ENCODE results near the gene MMEL1. TPM values are rescaled to one million over a fixed set of nuclear protein-coding genes. Genes with fewer than 3 reads are reported as not detected.

MMEL1 gene
- total and polyA plus RNA-seq, 2 donors from 2014 or later, result 4.0 to 8.5 TPM

DNA sequence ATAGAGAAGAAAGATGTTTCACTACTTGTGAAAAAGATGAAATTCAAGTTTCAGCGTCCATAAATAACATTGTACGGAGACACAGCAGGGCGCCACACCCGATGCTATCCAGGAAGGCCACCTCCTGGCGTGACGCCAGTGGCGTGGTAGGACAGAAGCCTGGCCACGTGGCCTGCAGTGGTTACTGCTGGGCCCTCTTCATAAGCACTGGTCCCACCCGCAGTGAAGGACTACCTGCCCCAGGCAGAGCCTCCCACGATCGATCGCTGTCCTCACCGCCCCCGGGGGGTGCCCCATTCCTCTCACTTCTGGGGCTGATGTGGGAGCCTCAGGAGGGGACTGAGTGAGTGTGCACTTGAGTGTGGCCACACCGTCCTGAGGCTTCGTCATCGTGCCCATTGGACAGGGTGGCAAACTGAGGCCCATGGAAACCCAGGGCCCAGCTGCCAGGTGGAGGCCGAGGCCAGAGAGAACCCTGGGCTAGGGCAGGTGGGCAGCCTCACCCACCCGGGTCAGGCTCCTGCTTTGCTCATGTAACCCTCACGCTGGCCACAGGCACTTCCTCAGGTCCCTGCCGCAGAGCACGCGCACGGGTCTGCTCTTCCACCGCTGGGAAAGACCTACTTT, 91.1 kb downstream of the MMEL1 start:
- Histone ChIP-seq H3K27me3 (ENCODE audit: control insufficient read depth, insufficient read depth, low read length) (no peaks in the 10 kb centered on the region), H3K9me3 (ENCODE audit: control insufficient read depth in 2 of 3, insufficient read depth in 1 of 3, low read length in 3 of 3) (no peaks in the 10 kb centered on the region), H3K9ac (ENCODE audit: low read length in 3 of 3) (no peak overlapping the region), H3K36me3 (ENCODE audit: control insufficient read depth in 2 of 3, insufficient read depth in 3 of 3, low read length in 3 of 3) (no peaks in the 10 kb centered on the region), H3K27ac (ENCODE audit: low read depth in 2 of 2, low read length in 2 of 2) (no peak overlapping the region), H3K4me1 (ENCODE audit: control insufficient read depth in 2 of 3, insufficient read depth in 2 of 3, low read depth in 1 of 3, low read length in 3 of 3) (peaks cover 0 to 17% (median 0%) of the 10 kb centered on the region in 3 donors), H3K4me3 (ENCODE audit: low read length in 3 of 3) (no peak overlapping the region)
- intact Hi-C loops (cut with DNase I), result loop anchor here (10.0 kb wide), 1 partner anchor 127 kb away; the partner anchor contains the start of gene PEX10
- TF ChIP-seq, protein P1, sequence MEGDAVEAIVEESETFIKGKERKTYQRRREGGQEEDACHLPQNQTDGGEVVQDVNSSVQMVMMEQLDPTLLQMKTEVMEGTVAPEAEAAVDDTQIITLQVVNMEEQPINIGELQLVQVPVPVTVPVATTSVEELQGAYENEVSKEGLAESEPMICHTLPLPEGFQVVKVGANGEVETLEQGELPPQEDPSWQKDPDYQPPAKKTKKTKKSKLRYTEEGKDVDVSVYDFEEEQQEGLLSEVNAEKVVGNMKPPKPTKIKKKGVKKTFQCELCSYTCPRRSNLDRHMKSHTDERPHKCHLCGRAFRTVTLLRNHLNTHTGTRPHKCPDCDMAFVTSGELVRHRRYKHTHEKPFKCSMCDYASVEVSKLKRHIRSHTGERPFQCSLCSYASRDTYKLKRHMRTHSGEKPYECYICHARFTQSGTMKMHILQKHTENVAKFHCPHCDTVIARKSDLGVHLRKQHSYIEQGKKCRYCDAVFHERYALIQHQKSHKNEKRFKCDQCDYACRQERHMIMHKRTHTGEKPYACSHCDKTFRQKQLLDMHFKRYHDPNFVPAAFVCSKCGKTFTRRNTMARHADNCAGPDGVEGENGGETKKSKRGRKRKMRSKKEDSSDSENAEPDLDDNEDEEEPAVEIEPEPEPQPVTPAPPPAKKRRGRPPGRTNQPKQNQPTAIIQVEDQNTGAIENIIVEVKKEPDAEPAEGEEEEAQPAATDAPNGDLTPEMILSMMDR (IDR thresholded peaks at IDR 0.05; ENCODE audit: borderline replicate concordance, extremely low read depth, insufficient read depth), result no peak
- no peak for FAIRE-seq
- no peak for DNase-seq

DNA sequence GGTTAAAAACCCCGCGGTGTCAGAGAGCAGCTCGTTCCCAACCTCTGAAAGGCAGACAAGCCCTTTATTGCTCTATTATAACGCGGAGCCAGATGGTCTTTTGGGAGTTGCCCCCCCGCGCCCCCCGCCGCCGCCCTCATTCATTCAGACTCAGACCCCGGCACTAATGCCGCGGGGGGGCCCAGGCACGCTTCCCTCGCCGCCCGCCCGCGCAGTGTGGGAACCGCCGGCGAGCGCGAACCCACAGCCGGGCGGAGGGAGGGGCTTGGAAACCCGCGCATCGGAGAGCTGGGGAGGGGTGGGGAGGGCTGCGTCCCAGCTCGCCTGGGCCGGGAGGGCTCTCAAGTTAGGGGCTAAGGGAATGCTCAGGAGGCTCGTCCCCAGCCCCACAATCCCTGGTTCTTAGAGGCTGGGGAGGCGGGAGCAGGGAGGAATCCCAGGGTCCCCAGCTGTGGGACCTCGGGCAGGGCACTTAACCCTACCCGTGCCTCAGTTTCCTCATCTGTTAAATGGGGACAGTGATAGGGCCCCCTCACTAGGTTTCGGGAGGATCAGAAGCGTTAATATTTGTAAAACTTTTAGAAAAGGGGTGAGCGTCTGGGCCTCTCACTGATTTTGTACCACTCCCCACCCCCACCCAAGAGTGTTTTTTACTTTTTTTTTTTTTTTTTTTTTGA, 91.9 kb downstream of the MMEL1 start:
- Histone ChIP-seq H3K9ac (ENCODE audit: low read length in 3 of 3) (no peak overlapping the region), H3K36me3 (ENCODE audit: control insufficient read depth in 2 of 3, insufficient read depth in 3 of 3, low read length in 3 of 3) (no peaks in the 10 kb centered on the region), H3K4me3 (ENCODE audit: low read length in 3 of 3) (no peak overlapping the region), H3K4me1 (ENCODE audit: control insufficient read depth in 2 of 3, insufficient read depth in 2 of 3, low read depth in 1 of 3, low read length in 3 of 3) (peaks cover 0 to 17% (median 0%) of the 10 kb centered on the region in 3 donors), H3K27me3 (ENCODE audit: control insufficient read depth, insufficient read depth, low read length) (no peaks in the 10 kb centered on the region), H3K9me3 (ENCODE audit: control insufficient read depth in 2 of 3, insufficient read depth in 1 of 3, low read length in 3 of 3) (no peaks in the 10 kb centered on the region), H3K27ac (ENCODE audit: low read depth in 2 of 2, low read length in 2 of 2) (no peak overlapping the region)
- no peak for DNase-seq
- FAIRE-seq, result no peak
- intact Hi-C loops (cut with DNase I), result loop anchor here (10.0 kb wide), 1 partner anchor 126 kb away; the partner anchor contains the start of gene PEX10
- TF ChIP-seq, protein P1 (IDR thresholded peaks at IDR 0.05; ENCODE audit: borderline replicate concordance, extremely low read depth, insufficient read depth), result no peak

Other genes with a start within 250 kb of the MMEL1 start
- gene MORN1, start 241.5 kb downstream of the MMEL1 start, total RNA-seq, result 24.7 TPM
- gene MORN1, start 241.5 kb downstream of the MMEL1 start, polyA plus RNA-seq (ENCODE audit: insufficient read depth, low read depth, low replicate concordance), result 9.0 TPM
- gene RER1, start 241.2 kb downstream of the MMEL1 start, total RNA-seq, result 162 TPM
- 158 TPM for gene RER1, start 241.2 kb downstream of the MMEL1 start, polyA plus RNA-seq (ENCODE audit: insufficient read depth, low read depth, low replicate concordance)
- 25.6 TPM for gene PEX10, start 220.5 kb downstream of the MMEL1 start, total RNA-seq
- 26.8 TPM for gene PEX10, start 220.5 kb downstream of the MMEL1 start, polyA plus RNA-seq (ENCODE audit: insufficient read depth, low read depth, low replicate concordance)
- gene PLCH2, start 156.7 kb downstream of the MMEL1 start, total RNA-seq, result 8.7 TPM
- gene PLCH2, start 156.7 kb downstream of the MMEL1 start, polyA plus RNA-seq (ENCODE audit: insufficient read depth, low read depth, low replicate concordance), result 7.4 TPM
- gene PANK4, start 106.4 kb downstream of the MMEL1 start, total RNA-seq, result 33.7 TPM
- gene PANK4, start 106.4 kb downstream of the MMEL1 start, polyA plus RNA-seq (ENCODE audit: insufficient read depth, low read depth, low replicate concordance), result 13.3 TPM
- 0.44 TPM for gene HES5, start 102.8 kb downstream of the MMEL1 start, total RNA-seq
- gene HES5, start 102.8 kb downstream of the MMEL1 start, polyA plus RNA-seq (ENCODE audit: insufficient read depth, low read depth, low replicate concordance), result not detected
- 95.0 TPM for gene TNFRSF14, start 76.6 kb downstream of the MMEL1 start, total RNA-seq
- 99.1 TPM for gene TNFRSF14, start 76.6 kb downstream of the MMEL1 start, polyA plus RNA-seq (ENCODE audit: insufficient read depth, low read depth, low replicate concordance)
- 39.5 TPM for gene PRXL2B, start 46.2 kb downstream of the MMEL1 start, total RNA-seq
- 25.6 TPM for gene PRXL2B, start 46.2 kb downstream of the MMEL1 start, polyA plus RNA-seq (ENCODE audit: insufficient read depth, low read depth, low replicate concordance)
- 2.4 TPM for gene TTC34, start 168.7 kb upstream of the MMEL1 start, total RNA-seq
- gene TTC34, start 168.7 kb upstream of the MMEL1 start, polyA plus RNA-seq (ENCODE audit: insufficient read depth, low read depth, low replicate concordance), result 0.15 TPM